Measurements from ENCODE around the gene PARP6. TPM values are rescaled to one million over a fixed set of nuclear protein-coding genes. Genes with fewer than 3 reads are reported as not detected.

Gene PARP6
- 65.4 TPM for total RNA-seq

DNA sequence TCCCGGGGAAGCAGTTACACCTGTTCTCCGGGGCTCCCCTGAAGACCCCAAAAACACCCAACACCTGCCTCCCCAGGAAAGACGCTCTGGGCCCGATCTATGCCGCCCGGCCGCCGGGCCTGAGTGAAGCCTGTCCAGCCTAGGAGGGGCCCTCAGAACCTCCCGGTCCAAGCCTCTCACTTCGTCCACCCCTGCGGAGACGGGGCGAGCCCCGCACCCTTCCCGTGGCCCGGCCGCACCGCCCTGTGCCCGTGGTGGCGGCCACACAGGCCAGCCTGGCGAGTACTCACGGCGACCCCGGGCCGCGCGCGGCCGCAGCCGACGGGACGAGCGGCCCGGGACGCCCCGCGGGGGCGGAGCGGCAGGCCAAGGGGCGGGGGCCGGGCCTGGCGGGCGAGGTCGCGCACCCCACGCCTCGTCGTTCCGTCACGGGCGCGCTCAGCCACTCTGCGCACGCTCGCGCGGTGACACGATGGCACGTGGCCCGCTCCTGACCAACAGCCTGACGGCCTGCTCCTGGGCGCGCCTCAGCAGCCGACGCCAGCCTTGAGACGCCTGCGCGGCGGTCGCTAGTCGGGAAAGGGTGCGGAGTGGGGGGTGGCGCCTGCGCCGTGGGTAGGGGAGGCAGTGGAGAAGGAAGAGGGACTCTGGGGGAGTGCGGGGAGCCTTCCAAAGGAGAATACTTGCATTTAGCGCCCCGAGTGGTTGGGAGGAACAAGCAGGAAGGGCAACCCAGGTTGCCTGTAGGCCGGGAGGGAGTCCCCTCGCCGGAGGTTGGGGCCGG, at the start of gene PARP6:
Gene PARP6 (minus strand): TSS at position 342 of the 784 bp plus-strand sequence. CDS start 5,077 bp downstream, outside the sequence.
- no peaks in the 10 kb centered on the region for H3K9me3 ChIP-seq (ENCODE audit: low read depth, low read length)
- no peaks in the 10 kb centered on the region for H3K27me3 ChIP-seq (ENCODE audit: insufficient read depth, low read length)
- peak within 1 kb of the TSS; percentile 77 for H3K4me3 ChIP-seq (ENCODE audit: low read length)
- peaks cover 23% of the 10 kb centered on the region for H3K4me1 ChIP-seq (ENCODE audit: insufficient read depth, low read length)

DNA sequence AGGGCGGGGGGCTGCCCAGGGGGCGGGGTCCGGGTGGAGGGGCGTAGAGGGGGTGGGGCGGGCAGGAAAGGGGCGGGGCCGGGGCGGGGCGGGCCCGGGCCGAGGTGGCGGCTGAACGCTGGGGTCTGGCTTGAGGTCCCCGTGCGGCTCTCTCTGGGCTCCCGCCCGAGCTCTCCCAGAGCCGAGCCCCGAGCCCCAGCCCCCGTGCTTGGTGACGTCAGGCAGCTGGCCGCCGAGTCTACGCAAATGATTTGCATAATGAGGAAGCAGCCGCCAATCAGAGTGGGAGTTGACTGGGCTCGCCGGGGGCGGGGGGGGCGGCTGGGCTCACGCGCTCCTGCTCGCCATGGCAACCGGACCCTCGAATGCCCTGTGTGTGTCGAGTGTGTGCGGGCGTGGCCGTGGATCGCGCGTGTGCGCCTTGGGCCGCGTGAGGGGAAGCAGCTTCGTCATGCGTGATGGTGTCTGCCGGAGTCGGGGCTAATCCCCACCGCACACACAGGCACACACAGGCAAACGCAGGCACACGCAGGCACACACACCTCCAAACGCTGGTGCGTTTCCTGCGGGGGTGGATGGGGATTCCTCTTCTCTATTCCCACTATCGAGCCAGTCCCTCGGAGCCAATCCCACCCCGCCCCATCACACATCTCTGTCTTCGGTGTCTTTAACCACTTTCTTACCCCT, 47.8 kb upstream of the PARP6 start, which contains the start of gene CELF6:
Gene CELF6 (minus strand): TSS at position 173 of the 687 bp plus-strand sequence. CDS start 283 bp downstream, outside the sequence.
- Histone ChIP-seq H3K4me1 (ENCODE audit: insufficient read depth, low read length) (peaks cover 16% of the 10 kb centered on the region), H3K4me3 (ENCODE audit: low read length) (peak within 1 kb of the TSS; percentile 32), H3K27me3 (ENCODE audit: insufficient read depth, low read length) (no peaks in the 10 kb centered on the region), H3K9me3 (ENCODE audit: low read depth, low read length) (peaks cover 7% of the 10 kb centered on the region)

DNA sequence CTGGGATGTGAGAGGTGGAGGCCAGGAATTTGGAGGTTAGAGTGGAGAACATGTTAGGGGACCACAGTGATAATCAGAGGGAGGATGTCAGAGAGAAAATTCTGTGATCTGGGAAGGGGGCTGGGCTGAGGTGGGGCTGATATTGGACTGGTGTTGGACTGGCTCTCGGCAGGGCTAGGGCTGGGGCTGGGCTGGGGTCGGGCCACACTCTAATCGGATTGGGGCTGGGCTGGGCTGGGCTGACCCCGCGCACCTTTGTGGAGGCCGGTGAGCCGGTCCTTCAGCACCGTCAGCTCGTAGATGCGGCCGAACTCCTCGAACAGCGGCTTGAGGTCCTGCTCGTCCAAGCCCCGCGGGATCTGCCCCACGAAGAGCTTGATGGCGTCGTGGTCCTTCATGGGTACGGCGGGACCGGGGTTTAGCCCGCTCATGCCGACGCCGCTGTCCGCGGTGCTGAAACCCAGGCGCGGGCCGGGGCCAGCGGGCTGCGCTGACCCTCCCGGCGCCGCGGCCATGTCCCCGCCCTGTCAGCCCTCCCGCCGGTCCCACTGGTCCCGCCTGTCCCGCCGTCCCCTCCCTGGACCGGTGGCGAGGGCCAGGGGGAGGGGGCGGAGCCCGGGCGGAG, 47.1 kb upstream of the PARP6 start:
- Histone ChIP-seq H3K27me3 (ENCODE audit: insufficient read depth, low read length) (no peaks in the 10 kb centered on the region), H3K4me3 (ENCODE audit: low read length) (no peak overlapping the region), H3K9me3 (ENCODE audit: low read depth, low read length) (peaks cover 7% of the 10 kb centered on the region), H3K4me1 (ENCODE audit: insufficient read depth, low read length) (peaks cover 16% of the 10 kb centered on the region)

- no peaks in the 10 kb centered on the region for H3K27me3 ChIP-seq (ENCODE audit: insufficient read depth, low read length)
- peaks cover 16% of the 10 kb centered on the region for H3K4me1 ChIP-seq (ENCODE audit: insufficient read depth, low read length)
- H3K4me3 ChIP-seq (ENCODE audit: low read length): no peak overlapping the region
- no peaks in the 10 kb centered on the region for H3K9me3 ChIP-seq (ENCODE audit: low read depth, low read length)
Observed at GRCh38 chr15:72318408-72318942, 46.1 kb upstream of the PARP6 start.

DNA sequence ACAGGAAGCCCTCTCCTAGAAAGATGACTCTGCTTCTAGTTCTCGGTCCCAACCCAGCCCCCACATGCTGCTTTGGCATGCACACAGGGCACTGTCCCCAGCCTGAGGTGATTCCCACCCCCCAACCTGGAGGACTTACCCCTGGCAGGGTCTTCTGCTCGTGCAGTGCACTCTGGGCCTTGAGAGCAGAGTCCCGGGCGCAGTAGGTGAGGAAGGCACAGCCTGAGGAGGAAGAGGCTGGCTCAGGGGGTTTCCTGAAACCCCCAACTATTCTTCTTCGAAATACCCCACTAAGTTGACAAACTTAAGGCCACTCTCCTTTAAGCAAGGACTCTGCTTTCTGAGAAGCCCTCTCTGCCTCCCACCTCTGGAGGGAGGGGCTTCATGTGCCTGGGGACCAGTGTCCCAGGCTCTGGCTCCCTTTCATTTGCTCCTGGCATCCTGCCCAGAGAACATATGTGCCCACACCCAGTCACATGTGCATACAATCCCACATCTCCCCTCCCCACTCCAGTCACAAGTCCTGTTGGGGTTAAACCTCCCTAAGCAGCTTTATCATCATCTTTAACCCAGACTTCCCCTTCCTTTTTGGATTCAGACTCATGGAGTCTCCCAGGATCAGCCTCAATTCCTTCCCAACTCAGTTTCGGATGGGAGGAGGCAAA, 43.5 kb upstream of the PARP6 start:
- Histone ChIP-seq H3K9me3 (ENCODE audit: low read depth, low read length) (no peaks in the 10 kb centered on the region), H3K4me1 (ENCODE audit: insufficient read depth, low read length) (peaks cover 10% of the 10 kb centered on the region), H3K27me3 (ENCODE audit: insufficient read depth, low read length) (no peaks in the 10 kb centered on the region), H3K4me3 (ENCODE audit: low read length) (no peak overlapping the region)

DNA sequence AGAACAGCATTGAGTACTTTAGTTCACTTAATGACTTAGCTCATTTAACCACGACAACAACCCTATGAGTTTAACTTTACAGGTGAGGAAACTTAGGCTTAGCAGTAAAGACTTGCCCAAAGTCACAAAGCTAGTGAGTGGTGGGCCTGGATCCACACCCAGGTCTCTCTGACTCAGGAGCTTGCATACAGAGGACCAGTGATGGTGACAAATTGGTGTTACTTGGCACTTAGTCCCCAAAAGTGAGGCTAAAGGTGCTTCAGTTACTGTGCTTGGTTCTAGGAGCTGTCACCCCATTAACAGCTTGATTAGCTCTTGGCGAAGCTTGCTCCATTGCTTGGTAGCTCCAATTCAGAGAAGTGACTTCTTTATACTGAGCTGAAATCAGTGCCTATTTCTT, 41.5 kb upstream of the PARP6 start:
- Histone ChIP-seq H3K4me1 (ENCODE audit: insufficient read depth, low read length) (peaks cover 3% of the 10 kb centered on the region), H3K4me3 (ENCODE audit: low read length) (no peak overlapping the region), H3K9me3 (ENCODE audit: low read depth, low read length) (no peaks in the 10 kb centered on the region), H3K27me3 (ENCODE audit: insufficient read depth, low read length) (no peaks in the 10 kb centered on the region)

- H3K27me3 ChIP-seq (ENCODE audit: insufficient read depth, low read length): no peaks in the 10 kb centered on the region
- no peaks in the 10 kb centered on the region for H3K9me3 ChIP-seq (ENCODE audit: low read depth, low read length)
- peaks cover under 1% of the 10 kb centered on the region for H3K4me1 ChIP-seq (ENCODE audit: insufficient read depth, low read length)
- H3K4me3 ChIP-seq (ENCODE audit: low read length): no peak overlapping the region
Observed at GRCh38 chr15:72313448-72313840, 41.1 kb upstream of the PARP6 start.

- Histone ChIP-seq H3K4me1 (ENCODE audit: insufficient read depth, low read length) (no peaks in the 10 kb centered on the region), H3K4me3 (ENCODE audit: low read length) (no peak overlapping the region), H3K27me3 (ENCODE audit: insufficient read depth, low read length) (no peaks in the 10 kb centered on the region), H3K9me3 (ENCODE audit: low read depth, low read length) (no peaks in the 10 kb centered on the region)
Observed at GRCh38 chr15:72312605-72313447, 40.5 kb upstream of the PARP6 start.

DNA sequence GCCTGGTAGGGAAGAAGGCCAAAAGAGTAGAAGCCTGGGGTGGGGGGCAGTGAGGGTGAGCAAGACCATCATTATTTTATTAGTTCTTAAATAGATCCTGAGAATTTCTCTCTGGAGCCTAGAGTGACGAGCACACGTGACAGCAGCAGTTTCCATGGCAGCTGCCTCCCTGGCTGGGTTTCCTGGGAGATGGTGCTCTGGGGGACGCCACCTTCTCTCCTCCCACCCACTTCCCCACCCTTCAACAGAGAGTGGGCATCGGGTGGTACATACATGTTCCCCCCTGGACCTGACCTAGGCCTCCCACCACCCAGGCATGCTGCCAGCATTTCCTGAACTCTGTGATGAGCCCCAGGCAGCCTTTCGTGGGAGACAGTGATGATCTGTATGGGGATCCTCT, 34.7 kb upstream of the PARP6 start:
- Histone ChIP-seq H3K4me3 (ENCODE audit: low read length) (no peak overlapping the region), H3K4me1 (ENCODE audit: insufficient read depth, low read length) (peaks cover 10% of the 10 kb centered on the region), H3K27me3 (ENCODE audit: insufficient read depth, low read length) (no peaks in the 10 kb centered on the region), H3K9me3 (ENCODE audit: low read depth, low read length) (no peaks in the 10 kb centered on the region)

DNA sequence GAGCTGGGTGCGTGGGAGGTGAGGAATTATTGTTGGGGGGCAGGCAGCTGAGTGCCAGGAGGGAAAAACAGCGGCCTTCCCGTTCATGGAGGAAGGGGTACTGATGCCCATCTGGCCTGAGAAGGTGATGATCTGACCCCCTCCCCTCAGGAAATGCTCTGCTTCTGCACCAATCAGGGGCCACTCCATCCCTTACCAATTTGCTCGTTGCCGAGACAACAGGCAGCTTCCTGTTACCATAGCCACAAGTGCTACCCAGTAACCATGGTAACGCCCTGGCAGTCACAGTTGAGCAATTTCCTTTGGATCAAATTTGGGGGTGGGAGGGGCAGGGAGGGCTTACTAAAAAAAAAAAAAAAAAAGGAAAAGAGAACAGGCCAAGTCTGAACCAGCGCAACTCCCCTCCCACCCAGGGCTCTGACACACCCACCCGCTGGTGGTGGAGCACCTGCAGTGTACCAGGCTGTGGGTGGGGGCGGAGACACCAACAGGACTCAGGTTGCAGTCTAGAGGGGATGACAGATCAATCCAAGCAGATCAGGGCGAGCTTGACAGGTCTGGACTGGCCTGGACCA, 33.9 kb upstream of the PARP6 start:
- Histone ChIP-seq H3K9me3 (ENCODE audit: low read depth, low read length) (no peaks in the 10 kb centered on the region), H3K4me1 (ENCODE audit: insufficient read depth, low read length) (peaks cover 10% of the 10 kb centered on the region), H3K27me3 (ENCODE audit: insufficient read depth, low read length) (no peaks in the 10 kb centered on the region), H3K4me3 (ENCODE audit: low read length) (no peak overlapping the region)

GRCh38 chr15:72304596-72304995, 32.2 kb upstream of the PARP6 start:
- Histone ChIP-seq H3K27me3 (ENCODE audit: insufficient read depth, low read length) (no peaks in the 10 kb centered on the region), H3K9me3 (ENCODE audit: low read depth, low read length) (no peaks in the 10 kb centered on the region), H3K4me3 (ENCODE audit: low read length) (no peak overlapping the region), H3K4me1 (ENCODE audit: insufficient read depth, low read length) (peaks cover 10% of the 10 kb centered on the region)

DNA sequence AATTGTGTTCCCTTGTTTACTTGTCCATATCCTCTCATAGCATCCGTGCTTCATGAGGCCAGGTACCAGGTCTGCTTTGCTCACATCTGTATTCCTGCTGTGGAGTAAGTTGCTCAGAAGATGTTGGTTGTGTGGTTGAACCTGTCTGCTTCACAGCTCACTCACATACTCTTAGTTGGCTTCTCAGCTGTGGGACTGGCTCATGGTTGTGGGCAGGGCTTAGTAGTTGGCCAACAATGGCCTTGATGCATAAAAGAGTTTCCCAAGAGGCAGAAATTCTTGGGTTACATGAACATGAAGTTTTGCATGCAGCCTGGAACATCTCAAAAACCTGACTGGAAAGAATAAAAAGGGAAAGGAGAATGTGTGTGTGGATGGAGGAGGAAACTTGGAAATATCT, 30.6 kb upstream of the PARP6 start:
- Histone ChIP-seq H3K27me3 (ENCODE audit: insufficient read depth, low read length) (no peaks in the 10 kb centered on the region), H3K9me3 (ENCODE audit: low read depth, low read length) (no peaks in the 10 kb centered on the region), H3K4me3 (ENCODE audit: low read length) (no peak overlapping the region), H3K4me1 (ENCODE audit: insufficient read depth, low read length) (peaks cover 10% of the 10 kb centered on the region)

DNA sequence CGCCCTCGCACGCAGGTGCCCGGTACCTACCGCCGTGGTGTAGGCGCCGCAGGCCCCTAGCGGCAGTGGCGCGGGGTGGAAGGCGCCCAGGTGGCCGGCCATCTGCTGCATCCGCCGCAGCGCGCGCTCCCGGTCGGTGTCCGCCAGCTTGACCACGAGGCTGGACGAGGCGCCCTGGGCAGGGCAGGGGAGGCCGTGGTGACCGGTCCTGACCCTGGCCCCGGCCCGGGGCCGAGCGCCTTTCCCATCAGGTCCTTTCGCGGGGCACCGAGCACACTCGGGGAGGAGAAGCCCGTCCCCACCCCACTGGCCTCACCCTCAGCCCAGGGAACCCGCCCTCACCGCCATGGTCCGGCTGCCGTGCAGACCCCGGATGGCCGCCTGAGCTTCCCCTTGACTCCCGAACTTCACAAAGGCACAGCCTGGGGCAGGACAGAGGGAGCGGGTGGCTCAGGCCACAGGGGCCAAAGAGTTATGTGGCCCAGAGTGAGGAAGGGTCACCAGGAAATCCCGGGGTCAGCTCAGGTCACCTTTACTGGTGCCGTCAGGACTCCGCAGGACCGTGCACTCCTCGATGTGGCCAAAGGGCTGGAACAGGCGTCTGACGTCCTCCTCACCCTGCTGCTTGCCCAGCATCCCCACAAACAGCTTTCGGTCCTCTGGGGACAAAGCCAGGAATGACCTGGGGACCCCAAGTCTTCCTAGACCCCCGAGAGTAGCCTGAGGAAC, 17.4 kb upstream of the PARP6 start:
- no peaks in the 10 kb centered on the region for H3K27me3 ChIP-seq (ENCODE audit: insufficient read depth, low read length)
- H3K4me3 ChIP-seq (ENCODE audit: low read length): no peak overlapping the region
- H3K9me3 ChIP-seq (ENCODE audit: low read depth, low read length): no peaks in the 10 kb centered on the region
- no peaks in the 10 kb centered on the region for H3K4me1 ChIP-seq (ENCODE audit: insufficient read depth, low read length)

Data from mononuclear cell (primary cell).